ENCODE data around the gene DOK7. TPM values are rescaled to one million over a fixed set of nuclear protein-coding genes. Genes with fewer than 3 reads are reported as not detected.

DOK7 gene
- total RNA-seq, 1 donor from 2014 or later = 0.72 TPM

DNA sequence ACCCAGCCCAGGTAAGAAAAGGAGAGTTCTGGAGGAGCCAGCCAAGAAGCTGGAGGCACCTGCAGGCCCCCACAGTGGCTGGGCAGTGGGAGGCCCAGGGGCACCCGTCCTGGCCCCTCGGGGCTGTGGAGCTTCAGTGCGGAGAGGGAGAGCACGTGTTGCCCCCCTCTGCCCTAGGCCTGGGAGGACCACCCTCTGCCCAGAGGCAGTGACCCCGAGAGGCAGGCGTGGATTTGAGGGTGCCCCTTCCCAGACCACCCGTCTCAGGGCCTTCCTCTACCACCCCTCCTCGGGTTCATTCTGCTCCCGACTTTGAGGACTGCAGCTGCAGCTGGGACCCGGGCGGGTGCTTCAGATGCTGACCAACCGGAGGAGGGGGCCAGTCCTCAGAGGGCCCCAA lies 33.5 kb upstream of the DOK7 start:
- Mint-ChIP-seq H3K4me1 (ENCODE audit: unreplicated experiment) (no peaks in the 10 kb centered on the region), H3K36me3 (peaks cover 3% of the 10 kb centered on the region), H3K27me3 (no peaks in the 10 kb centered on the region), H3K9me3 (no peaks in the 10 kb centered on the region), H3K27ac (no peak overlapping the region), H3K4me3 (no peak overlapping the region)
- TF ChIP-seq, protein P1, sequence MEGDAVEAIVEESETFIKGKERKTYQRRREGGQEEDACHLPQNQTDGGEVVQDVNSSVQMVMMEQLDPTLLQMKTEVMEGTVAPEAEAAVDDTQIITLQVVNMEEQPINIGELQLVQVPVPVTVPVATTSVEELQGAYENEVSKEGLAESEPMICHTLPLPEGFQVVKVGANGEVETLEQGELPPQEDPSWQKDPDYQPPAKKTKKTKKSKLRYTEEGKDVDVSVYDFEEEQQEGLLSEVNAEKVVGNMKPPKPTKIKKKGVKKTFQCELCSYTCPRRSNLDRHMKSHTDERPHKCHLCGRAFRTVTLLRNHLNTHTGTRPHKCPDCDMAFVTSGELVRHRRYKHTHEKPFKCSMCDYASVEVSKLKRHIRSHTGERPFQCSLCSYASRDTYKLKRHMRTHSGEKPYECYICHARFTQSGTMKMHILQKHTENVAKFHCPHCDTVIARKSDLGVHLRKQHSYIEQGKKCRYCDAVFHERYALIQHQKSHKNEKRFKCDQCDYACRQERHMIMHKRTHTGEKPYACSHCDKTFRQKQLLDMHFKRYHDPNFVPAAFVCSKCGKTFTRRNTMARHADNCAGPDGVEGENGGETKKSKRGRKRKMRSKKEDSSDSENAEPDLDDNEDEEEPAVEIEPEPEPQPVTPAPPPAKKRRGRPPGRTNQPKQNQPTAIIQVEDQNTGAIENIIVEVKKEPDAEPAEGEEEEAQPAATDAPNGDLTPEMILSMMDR (conservative IDR thresholded peaks at IDR 0.05) = no peak
- no peak for DNase-seq (ENCODE audit: extremely low spot score, unreplicated experiment)

DNA sequence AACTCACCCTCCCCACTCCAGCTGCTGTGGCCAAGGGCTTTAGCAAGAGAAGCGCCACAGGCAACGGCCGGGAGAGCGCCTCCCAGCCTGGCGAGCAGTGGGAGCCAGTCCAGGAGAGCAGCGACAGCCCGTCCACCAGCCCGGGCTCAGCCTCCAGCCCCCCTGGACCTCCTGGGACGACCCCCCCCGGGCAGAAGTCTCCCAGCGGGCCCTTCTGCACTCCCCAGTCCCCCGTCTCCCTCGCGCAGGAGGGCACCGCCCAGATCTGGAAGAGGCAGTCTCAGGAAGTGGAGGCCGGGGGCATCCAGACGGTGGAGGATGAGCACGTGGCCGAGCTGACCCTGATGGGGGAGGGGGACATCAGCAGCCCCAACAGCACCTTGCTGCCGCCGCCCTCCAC lies 32.6 kb upstream of the DOK7 start:
- Mint-ChIP-seq H3K27ac (no peak overlapping the region), H3K4me1 (ENCODE audit: unreplicated experiment) (no peaks in the 10 kb centered on the region), H3K4me3 (no peak overlapping the region), H3K36me3 (peaks cover 3% of the 10 kb centered on the region), H3K27me3 (no peaks in the 10 kb centered on the region), H3K9me3 (no peaks in the 10 kb centered on the region)
- TF ChIP-seq, protein P1 (conservative IDR thresholded peaks at IDR 0.05) = no peak
- no peak for DNase-seq (ENCODE audit: extremely low spot score, unreplicated experiment)

- Mint-ChIP-seq H3K27me3 (no peaks in the 10 kb centered on the region), H3K36me3 (peaks cover 3% of the 10 kb centered on the region), H3K9me3 (no peaks in the 10 kb centered on the region), H3K4me3 (no peak overlapping the region), H3K27ac (no peak overlapping the region), H3K4me1 (ENCODE audit: unreplicated experiment) (no peaks in the 10 kb centered on the region)
- TF ChIP-seq, protein P1 (conservative IDR thresholded peaks at IDR 0.05) = no peak
- no peak for DNase-seq (ENCODE audit: extremely low spot score, unreplicated experiment)
These were observed 31.6 kb upstream of the DOK7 start for GRCh38 chr4:3431446-3431993.

- Mint-ChIP-seq H3K4me1 (ENCODE audit: unreplicated experiment) (no peaks in the 10 kb centered on the region), H3K36me3 (peaks cover 3% of the 10 kb centered on the region), H3K27me3 (no peaks in the 10 kb centered on the region), H3K9me3 (no peaks in the 10 kb centered on the region), H3K27ac (no peak overlapping the region), H3K4me3 (no peak overlapping the region)
- no peak for DNase-seq (ENCODE audit: extremely low spot score, unreplicated experiment)
- TF ChIP-seq, protein P1 (conservative IDR thresholded peaks at IDR 0.05) = no peak
These were observed 30.7 kb upstream of the DOK7 start for GRCh38 chr4:3432381-3432790.

GRCh38 chr4:3433138-3433869 lies 29.8 kb upstream of the DOK7 start:
- Mint-ChIP-seq H3K36me3 (peaks cover 3% of the 10 kb centered on the region), H3K4me3 (no peak overlapping the region), H3K9me3 (no peaks in the 10 kb centered on the region), H3K27ac (peak overlapping the region; percentile 50), H3K4me1 (ENCODE audit: unreplicated experiment) (no peaks in the 10 kb centered on the region), H3K27me3 (no peaks in the 10 kb centered on the region)
- TF ChIP-seq, protein P1 (conservative IDR thresholded peaks at IDR 0.05) = no peak
- no peak for DNase-seq (ENCODE audit: extremely low spot score, unreplicated experiment)

Measured in type B pancreatic cell (in vitro differentiated cells).